ENCODE results near the gene TLL2. TPM values are rescaled to one million over a fixed set of nuclear protein-coding genes. Genes with fewer than 3 reads are reported as not detected.

TLL2 gene
- total RNA-seq (under 1 TPM; 0.30 to 0.41 (median 0.33) TPM), polyA plus RNA-seq (under 1 TPM; 0.22 to 0.64 (median 0.30) TPM)
- long read RNA-seq, donor 1, result 0 reads
- long read RNA-seq, donor 2, partial matches to known transcripts, result 1 of 1 reads
- long read RNA-seq, donor 2, other reads (novel, unspliced or antisense), result 0 of 1 reads

DNA sequence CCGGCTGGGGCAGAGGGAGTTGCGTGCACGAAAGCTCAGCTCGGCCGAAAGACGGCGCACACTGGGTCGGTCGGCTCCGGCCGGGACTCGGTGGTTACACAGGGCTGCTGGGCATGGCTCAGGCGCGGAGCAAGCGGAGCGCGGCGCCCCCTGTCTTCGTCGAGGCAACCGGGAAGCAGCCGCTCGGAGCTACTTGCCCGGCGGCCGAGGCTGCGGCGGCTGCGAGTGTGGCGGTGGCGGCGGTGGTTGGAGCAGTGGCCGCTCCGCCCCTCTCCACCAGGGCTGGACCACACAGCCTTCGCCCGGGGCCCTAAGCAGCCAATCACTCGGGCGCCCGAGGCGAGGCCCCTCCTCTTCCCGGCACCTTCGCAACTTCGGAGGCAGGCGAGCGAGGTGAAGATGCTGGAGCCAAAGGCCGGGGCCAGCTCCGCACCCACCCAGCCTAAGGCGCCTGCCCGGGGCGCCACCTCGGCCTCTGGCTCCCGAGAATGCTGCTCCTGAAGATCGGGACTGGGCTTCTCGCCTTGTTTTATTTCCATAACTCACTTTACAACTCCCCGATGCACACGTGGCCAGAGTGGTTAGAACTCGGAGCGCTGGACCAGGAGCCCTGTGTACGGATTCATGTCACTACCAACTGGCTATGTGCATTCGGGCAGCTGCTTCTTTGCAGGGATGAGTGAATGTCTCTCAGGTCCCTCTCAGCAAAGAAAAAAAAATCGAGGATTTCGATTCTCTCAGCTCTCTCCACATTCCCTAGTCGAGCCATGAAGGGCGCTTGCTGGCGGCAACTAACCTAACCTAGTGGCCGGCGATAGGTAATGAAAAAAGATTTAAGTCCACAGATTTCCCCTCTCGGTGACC is at the start of gene TLL2:
Gene TLL2 (minus strand): TSS at position 229 of the 864 bp plus-strand sequence. CDS start 241 bp downstream, outside the sequence.
- peaks cover 19% of the 10 kb centered on the region for H3K4me1 ChIP-seq
- WGBS, 3 donors, result 1 to 2% (median 2%) methylated on average over 46 to 68 of the region's 68 CpGs
- intact Hi-C loops (cut with DNase I), result loop anchor here (5.0 kb wide), 3 partner anchors 117 to 137 kb away; no protein-coding TSS in a partner anchor
- H3K27me3 ChIP-seq (ENCODE audit: insufficient read depth in 3 of 3, low read length in 2 of 3), result no peaks in the 10 kb centered on the region
- H3K27ac ChIP-seq, result peak within 1 kb of the TSS; percentile 58
- no peaks in the 10 kb centered on the region for H3K9me3 ChIP-seq
- H3K4me3 ChIP-seq, result peak within 1 kb of the TSS; percentile 76
- H3K36me3 ChIP-seq (ENCODE audit: insufficient read depth in 1 of 2, low read depth in 1 of 2), result peaks cover 0 to 9% of the 10 kb centered on the region in 2 donors
- DNase-seq (peak; percentile 91 to 94), ATAC-seq (peak; percentile 93 to 95 (median 94))
- TF ChIP-seq, protein P1, sequence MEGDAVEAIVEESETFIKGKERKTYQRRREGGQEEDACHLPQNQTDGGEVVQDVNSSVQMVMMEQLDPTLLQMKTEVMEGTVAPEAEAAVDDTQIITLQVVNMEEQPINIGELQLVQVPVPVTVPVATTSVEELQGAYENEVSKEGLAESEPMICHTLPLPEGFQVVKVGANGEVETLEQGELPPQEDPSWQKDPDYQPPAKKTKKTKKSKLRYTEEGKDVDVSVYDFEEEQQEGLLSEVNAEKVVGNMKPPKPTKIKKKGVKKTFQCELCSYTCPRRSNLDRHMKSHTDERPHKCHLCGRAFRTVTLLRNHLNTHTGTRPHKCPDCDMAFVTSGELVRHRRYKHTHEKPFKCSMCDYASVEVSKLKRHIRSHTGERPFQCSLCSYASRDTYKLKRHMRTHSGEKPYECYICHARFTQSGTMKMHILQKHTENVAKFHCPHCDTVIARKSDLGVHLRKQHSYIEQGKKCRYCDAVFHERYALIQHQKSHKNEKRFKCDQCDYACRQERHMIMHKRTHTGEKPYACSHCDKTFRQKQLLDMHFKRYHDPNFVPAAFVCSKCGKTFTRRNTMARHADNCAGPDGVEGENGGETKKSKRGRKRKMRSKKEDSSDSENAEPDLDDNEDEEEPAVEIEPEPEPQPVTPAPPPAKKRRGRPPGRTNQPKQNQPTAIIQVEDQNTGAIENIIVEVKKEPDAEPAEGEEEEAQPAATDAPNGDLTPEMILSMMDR (IDR thresholded peaks at IDR 0.05), result peak; percentile 71

DNA sequence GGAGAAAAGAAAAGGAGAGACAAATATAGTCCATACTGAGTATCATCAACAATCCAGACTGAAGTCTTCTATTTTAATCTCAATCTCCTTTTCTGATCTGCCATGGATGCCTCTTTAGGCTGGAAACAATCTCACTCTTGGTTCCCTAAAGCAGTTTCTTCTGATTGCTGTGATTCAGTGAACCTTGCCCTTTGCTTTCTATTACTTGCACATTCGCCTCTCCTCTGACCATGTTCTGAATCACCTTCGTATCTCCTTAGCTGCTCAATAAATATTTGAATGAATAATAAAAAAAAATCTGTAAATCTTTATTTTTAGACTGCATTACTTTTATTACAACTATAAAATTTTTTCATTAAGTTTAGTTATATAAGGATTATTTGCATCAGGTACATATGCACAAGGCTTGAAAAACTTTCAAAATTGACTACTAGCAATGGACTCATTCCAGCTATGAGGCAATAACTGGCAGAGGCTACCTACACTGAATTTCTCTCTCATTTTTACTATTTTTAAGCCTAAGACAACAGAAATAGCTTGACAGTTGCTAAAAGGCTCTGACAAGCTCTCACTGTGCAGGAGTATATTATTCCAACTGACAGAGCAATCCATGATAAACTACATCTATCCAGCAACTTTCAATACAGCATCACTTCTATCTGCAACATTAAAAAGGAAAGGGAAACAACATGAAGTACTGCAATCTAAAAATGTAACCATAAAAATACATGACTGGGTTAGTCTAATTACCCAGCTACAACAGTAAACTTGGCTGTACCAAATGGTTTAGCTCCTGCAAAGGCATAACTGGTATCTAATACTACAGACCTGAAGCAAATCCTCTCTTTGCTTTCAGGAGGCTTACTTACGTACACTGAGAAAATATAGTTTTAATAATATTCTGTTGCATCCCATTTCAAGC is 47.5 kb upstream of the TLL2 start:
- Histone ChIP-seq H3K4me3 (no peak overlapping the region), H3K36me3 (ENCODE audit: insufficient read depth in 1 of 2, low read depth in 1 of 2) (peaks cover 3 to 59% of the 10 kb centered on the region in 2 donors), H3K9me3 (no peaks in the 10 kb centered on the region), H3K4me1 (peaks cover 6% of the 10 kb centered on the region), H3K27ac (no peak overlapping the region), H3K27me3 (ENCODE audit: insufficient read depth in 3 of 3, low read length in 2 of 3) (no peaks in the 10 kb centered on the region)
- intact Hi-C loops (cut with DNase I), result no loop called here
- ATAC-seq, result no peak
- TF ChIP-seq, protein P1 (IDR thresholded peaks at IDR 0.05), result no peak
- no peak for DNase-seq
- 92 to 96% (median 95%) methylated on average over 3 of the region's 3 CpGs for WGBS, 3 donors

DNA sequence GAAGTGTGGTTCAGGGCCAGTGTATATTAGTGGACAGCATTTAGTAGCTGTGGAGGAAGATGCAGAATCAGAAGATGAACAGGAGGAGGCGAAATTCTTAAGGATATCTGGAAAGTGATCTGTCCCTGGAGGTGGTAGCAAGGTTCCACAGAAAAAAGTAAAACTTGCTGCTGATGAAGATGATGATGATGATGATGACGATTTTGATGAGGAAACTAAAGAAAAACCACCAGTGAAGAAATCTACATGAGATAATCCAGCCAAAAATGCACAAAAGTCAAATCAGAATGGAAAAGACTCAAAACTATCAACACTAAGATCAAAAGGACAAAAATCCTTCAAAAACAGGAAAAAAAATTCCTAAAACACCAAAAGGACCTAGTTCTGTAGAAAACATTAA is 46.8 kb upstream of the TLL2 start:
- TF ChIP-seq, protein P1 (IDR thresholded peaks at IDR 0.05), result no peak
- Histone ChIP-seq H3K9me3 (no peaks in the 10 kb centered on the region), H3K27ac (no peak overlapping the region), H3K4me3 (no peak overlapping the region), H3K27me3 (ENCODE audit: insufficient read depth in 3 of 3, low read length in 2 of 3) (no peaks in the 10 kb centered on the region), H3K36me3 (ENCODE audit: insufficient read depth in 1 of 2, low read depth in 1 of 2) (peaks cover 3 to 62% of the 10 kb centered on the region in 2 donors), H3K4me1 (peaks cover 6% of the 10 kb centered on the region)
- intact Hi-C loops (cut with DNase I), result no loop called here
- ATAC-seq, result no peak
- 92 to 95% (median 92%) methylated on average over 2 of the region's 2 CpGs for WGBS, 3 donors
- no peak for DNase-seq

DNA sequence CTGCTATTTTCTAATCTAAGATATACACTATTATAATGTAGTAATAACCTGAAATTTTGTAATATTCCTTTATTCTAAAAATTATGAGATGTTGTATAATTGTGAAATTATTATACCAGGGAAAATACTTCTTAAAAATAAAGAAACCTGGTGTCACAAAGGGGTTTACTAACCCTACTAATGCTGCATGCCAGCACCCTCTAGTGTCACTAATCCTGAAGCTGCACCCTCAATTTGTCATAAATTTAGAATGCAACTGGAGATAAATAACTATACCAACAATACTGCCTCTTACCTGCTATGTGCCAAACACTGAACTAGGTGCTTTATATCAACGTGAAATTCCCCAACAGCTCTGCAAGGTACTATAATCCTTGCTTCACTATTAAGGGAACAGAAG is 42.3 kb upstream of the TLL2 start:
- 63 to 76% (median 66%) methylated on average over 1 of the region's 1 CpG for WGBS, 3 donors
- no peaks in the 10 kb centered on the region for H3K27me3 ChIP-seq (ENCODE audit: insufficient read depth in 3 of 3, low read length in 2 of 3)
- no peaks in the 10 kb centered on the region for H3K9me3 ChIP-seq
- no peak for DNase-seq
- TF ChIP-seq, protein P1 (IDR thresholded peaks at IDR 0.05), result peak; percentile 27
- peak in 2 of 4 donors; percentile 8 to 68 for ATAC-seq
- intact Hi-C loops (cut with DNase I), result no loop called here
- no peaks in the 10 kb centered on the region for H3K4me1 ChIP-seq
- H3K4me3 ChIP-seq, result no peak overlapping the region
- H3K36me3 ChIP-seq (ENCODE audit: insufficient read depth in 1 of 2, low read depth in 1 of 2), result peaks cover 12 to 82% of the 10 kb centered on the region in 2 donors
- H3K27ac ChIP-seq, result no peak overlapping the region
